NCI-H82 treated with DMSO at 0.1 percent for 48 hours (cell line): ENCODE results near the gene GRIN2C.
A peak's percentile ranks its signal among the peaks of the same experiment; 100 is the strongest.
"Not testable (repeated sequence)": the region's sequence is repeated elsewhere in the genome, so short reads cannot be mapped to it uniquely, and the experiment has no call there.

Source experiments
- DNase-seq: peaks from one replicate; lab custom pipeline; 2025; ENCODE audit not compliant: unreplicated experiment; lab: John Stamatoyannopoulos, UW

GRIN2C gene

GRCh38 chr17:74881073-74881472 is 21.4 kb upstream of the GRIN2C start:
- no peak for DNase-seq

DNA sequence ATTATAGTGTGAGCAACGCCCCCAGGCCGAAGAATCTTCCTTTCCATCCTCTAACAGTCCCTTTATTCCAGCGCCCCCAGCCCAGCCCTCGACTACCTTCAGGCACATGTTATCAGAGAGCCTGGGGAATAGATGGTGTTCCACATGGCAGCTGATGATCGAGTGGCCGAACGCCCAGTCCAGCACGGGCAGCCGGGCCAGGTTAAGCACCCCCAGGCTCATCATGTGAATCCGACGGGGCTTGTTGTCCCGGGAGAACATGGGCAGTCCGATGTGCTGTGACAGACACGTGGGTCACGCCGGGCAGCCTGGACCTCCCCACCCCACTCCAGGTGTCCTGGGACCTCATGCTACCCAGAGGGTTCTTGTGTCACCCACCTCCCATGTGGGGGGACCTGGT is 19.6 kb upstream of the GRIN2C start:
- no peak for DNase-seq

- no peak for DNase-seq
Measured at GRCh38 chr17:74878658-74879057, 19.0 kb upstream of the GRIN2C start.

GRCh38 chr17:74877592-74878548 is 18.2 kb upstream of the GRIN2C start:
- no peak for DNase-seq

DNA sequence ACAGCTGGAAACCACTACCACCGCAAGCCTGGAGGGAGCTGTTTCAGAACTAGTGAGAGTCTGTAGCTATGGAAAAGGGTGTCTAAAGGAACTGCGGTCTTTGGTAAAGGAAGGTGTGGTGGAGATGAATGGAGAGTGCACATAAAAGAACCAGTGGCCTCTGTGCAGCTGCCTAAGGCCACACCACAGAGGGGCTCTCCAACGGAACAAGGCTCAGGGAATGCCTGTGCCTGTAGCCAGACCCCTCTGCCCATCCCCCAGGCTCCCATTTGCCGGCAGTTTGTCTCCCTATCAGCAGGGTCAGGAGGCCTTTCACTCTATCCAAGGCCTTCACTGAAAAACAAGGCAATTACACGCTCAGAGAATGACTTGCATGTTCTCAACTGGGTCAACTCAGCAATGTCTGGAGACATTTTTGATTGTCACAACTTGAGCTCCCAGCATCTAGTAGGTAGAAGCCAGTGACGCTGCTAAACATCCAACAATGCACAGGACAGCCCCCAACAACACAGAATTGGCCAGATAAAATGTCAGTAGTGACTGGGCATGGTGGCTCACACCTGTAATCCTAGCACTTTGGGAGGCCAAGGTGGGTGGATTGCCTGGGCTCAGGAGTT is 16.4 kb upstream of the GRIN2C start:
- no peak for DNase-seq

- DNase-seq, result no peak
Measured at GRCh38 chr17:74875155-74875976, 15.7 kb upstream of the GRIN2C start.

- DNase-seq, result no peak
Measured at GRCh38 chr17:74874615-74875037, 14.9 kb upstream of the GRIN2C start.

- DNase-seq, result no peak
Measured at GRCh38 chr17:74873874-74874614, 14.4 kb upstream of the GRIN2C start.

DNA sequence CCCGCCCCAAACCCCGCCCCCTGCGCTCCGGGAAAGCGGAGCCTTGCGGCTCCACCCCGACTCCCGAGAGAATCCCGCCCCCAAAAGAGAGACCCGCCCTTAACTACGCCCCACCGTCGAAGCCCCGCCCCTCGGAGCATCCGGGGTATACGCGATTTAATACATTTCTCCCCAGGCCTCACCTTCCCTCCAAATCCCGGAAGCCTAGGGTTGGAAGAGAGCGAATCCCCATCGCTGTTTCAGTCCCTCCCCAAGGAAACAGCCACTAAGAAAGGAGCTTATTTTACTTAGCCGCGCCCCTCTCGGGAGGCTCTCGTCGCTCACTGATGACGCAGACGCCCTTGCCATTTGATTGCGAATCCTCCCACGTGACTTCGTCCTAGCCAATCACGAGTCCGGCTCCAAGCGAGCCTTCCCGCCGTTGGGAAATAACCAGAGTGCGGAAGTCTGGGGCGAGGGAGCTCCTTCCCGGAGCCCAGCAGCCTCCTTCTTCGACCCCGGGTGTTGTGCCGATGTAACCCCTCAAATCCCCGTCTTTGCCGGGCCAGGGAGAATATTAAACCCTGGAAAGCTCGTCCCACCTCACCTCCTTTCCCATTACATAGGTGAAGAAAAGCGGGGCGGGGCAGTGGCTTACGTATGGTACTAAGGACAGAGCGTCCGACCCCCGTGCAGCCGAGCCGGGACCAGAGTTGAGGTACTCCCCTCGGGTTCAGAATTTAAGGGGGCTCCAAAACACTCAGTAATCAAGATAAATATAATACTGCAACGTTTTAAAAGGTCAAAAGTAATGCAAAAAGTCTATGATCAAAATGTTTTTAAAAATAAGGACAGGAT is 13.6 kb upstream of the GRIN2C start:
- DNase-seq, result peak; percentile 100

DNA sequence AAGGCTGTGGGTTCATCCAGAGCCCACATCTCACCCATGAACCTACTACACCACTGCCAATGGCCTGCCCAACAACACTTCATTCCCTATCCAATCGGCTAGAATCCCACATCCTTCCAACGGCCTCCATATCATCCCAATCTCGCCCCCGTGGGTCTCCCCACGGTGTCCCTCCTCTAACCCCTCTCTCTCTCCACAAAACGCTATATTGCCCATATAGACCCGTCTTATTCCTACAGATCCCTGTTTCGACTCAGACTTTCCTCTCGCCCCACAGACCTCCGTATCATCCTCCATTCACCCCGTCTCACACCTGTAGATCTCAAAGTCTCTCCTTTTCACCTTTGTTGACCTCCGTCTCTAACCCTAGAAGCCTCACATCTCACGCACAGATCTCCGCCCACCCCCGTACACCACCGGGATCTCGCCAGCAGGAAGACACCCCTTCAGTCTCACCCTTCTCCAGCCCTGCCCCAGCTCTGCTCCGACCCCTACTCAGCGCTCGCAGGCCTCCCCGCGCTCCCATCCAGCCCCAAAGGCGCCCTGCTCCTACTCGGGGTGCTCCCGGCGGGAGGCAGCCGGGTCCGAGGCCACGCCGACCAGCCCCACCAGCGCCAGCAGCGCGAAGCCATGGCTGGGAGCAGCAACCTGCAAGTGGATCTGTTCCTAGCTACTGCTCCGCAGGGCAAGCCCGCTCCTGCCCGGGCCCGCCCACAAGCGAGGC is 12.8 kb upstream of the GRIN2C start, which contains the start of gene FDXR:
TSS of gene FDXR (minus strand) at position 682 of the 724 bp plus-strand sequence. CDS start at position 632, 50 bp downstream.
- no peak for DNase-seq

- no peak for DNase-seq
Measured at GRCh38 chr17:74871356-74872076, 11.8 kb upstream of the GRIN2C start.

- no peak for DNase-seq
Measured at GRCh38 chr17:74870512-74870911, 10.8 kb upstream of the GRIN2C start.

- DNase-seq, result not testable (repeated sequence)
Measured at GRCh38 chr17:74870028-74870427, 10.3 kb upstream of the GRIN2C start.

DNA sequence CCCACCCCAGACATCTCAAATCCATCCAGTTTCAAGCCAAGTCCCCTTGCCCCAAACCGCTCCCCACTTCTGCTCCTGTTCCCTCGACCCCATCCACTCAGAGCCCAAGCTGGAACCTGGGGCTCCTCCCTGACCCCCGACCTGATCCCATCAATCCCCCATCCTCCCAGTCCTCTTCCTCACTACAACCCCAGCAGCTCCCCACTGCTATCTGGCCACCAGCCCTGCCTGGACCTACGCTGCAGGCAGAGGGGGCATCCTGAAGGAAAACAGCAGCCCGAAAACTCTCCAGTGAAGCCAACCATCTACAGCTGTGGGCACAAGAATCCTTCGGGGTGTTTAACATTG is 9.2 kb upstream of the GRIN2C start:
- no peak for DNase-seq

DNA sequence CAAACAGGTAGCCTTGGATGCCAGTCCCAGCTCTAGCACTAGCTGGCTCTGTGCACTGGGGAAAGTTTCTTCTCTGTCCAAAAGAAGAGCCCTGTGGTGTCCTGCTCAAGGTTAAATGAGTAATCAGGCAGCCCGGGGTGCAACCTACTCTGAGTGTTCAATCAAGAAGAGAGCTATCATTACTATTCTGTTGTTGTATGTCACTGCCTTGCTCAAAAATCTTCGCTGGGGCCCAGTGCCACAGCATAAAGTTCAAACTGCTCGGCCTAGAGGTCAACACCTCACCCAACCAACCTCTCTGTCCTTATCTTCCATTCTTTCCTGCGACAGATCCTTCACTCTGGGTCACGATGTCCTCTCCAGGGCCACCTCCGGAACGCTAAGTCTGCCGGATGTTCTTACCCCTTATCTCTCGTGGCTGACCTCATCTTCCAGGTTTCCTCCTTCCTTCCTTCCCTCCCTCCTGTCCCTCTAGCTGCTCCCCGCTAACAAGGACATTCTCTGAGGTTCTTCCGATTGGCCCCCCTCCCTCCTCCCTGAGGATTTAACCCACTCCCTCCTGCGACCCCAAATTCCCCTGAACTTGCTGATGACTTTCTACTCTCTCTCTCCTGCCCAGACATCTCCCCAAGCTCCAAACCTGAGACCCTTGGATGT is 8.7 kb upstream of the GRIN2C start:
- no peak for DNase-seq

DNA sequence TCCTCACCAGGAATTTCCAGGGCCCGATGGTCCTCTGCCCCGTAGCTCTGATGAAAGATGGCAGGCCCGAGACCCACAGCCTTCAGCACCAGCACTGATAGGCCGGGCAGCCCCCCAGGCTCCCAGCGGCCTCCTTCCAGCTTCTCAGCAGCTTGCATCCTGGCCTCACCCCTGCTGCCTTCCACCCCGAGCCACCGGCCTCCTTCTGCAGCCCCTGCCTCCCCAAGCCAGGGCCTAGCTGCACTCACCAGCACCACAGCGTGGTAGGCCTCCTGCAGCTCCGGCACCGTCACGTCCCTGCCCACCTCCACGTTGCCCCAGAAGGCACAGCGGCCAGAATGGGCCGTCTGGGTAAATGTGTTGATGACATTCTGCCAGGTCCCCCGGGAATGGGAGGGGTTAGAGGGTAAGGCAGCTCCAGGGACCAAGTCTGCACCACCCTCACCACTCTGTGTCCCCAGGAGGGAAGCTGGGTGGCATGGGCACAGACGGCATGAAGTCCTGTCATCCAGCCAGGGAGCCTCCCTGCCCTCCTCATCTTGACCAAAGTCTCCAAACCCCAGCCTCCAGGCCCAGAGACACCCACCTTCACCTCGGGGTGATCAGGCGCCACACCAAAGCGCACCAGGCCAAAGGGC is 6.6 kb upstream of the GRIN2C start:
- no peak for DNase-seq

DNA sequence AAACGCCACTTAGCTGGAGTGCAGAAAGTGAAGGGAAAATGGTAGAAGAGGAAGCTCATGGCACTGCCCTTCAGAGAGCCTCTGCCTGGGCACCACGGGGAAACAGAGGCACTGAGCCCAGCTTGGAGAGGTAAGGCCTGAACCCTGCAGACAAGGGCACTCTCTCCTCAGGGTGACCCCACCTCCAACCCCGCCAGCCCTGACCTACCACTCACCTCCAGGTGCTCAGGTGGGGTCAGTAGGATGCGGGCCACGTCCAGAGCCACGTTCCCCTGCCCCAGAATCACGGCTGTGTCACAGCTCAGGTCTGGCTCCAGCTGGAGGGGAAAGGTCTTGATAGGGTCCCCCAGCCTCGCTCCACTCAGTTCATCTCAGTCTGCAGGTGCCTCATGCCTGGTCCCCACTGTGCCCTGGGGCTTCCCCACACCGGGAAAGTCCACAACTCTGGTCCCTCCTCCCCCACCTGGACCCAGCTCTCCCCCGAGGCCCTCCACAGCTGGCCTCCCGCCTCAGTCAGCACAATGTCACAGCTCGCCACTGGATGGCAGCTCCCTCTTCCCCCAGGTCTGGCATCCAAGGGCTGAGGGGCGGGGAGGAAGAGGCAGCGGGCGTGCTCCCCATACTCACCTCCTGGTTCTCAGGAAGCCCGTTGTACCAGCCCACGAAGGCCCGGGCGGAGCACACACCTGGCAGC is 6.0 kb upstream of the GRIN2C start:
- DNase-seq, result no peak
